Measurements from ENCODE around the gene AKAP8. TPM values are rescaled to one million over a fixed set of nuclear protein-coding genes. Genes with fewer than 3 reads are reported as not detected.

Gene AKAP8
- total RNA-seq, 1 experiment from 2014 or later, result 50.8 TPM

GRCh38 chr19:15422296-15423075 is 42.9 kb upstream of the AKAP8 start:
- Histone ChIP-seq H3K4me1 (ENCODE audit: control insufficient read depth, insufficient read depth, low read length) (peaks cover 5% of the 10 kb centered on the region), H3K27me3 (ENCODE audit: control insufficient read depth, insufficient read depth, low read length) (no peaks in the 10 kb centered on the region), H3K36me3 (ENCODE audit: control insufficient read depth, insufficient read depth, low read length) (peaks cover 12% of the 10 kb centered on the region; the same call in 1 of the 2 replicates), H3K4me3 (ENCODE audit: low read depth in 2 of 2, low read length in 2 of 2) (no peak overlapping the region), H3K27ac (ENCODE audit: low read length) (no peak overlapping the region), H3K9me3 (ENCODE audit: control insufficient read depth, insufficient read depth, low read depth, low read length) (no peaks in the 10 kb centered on the region)
- TF ChIP-seq POLR2AphosphoS5 (IDR thresholded peaks at IDR 0.05; ENCODE audit: low read depth, low read length) (no peak), SIN3A (IDR thresholded peaks at IDR 0.05; ENCODE audit: borderline replicate concordance, insufficient read depth, low read depth, low read length) (no peak), CTCF (IDR thresholded peaks at IDR 0.05) (no peak), REST (IDR thresholded peaks at IDR 0.05; ENCODE audit: insufficient read depth in 1 of 2, low read depth in 2 of 2, low read length in 1 of 2) (no peak), TCF7L2 (IDR thresholded peaks at IDR 0.05; ENCODE audit: low read depth, low read length) (no peak)
- in situ Hi-C loops (cut with HindIII; ENCODE audit: low pct_unique_long_range_greater_than_20kb, low sequenced_read_pairs), result no loop called here
- BruUV-seq (replicated peaks), result no TSS peak
- DNase-seq (ENCODE audit: low read depth, low spot score), result no peak
- intact Hi-C loops (cut with micrococcal nuclease; ENCODE audit: unreplicated experiment), result no loop called here
- CTCF ChIA-PET, result no interaction called here
- no peak for ATAC-seq
- POLR2A ChIA-PET, result no interaction called here

GRCh38 chr19:15421721-15422260 is 42.2 kb upstream of the AKAP8 start:
- intact Hi-C loops (cut with micrococcal nuclease; ENCODE audit: unreplicated experiment) (no loop called here), in situ Hi-C loops (cut with HindIII; ENCODE audit: low pct_unique_long_range_greater_than_20kb, low sequenced_read_pairs) (no loop called here)
- no peak for DNase-seq (ENCODE audit: low read depth, low spot score)
- TF ChIP-seq POLR2AphosphoS5 (IDR thresholded peaks at IDR 0.05; ENCODE audit: low read depth, low read length), result no peak
- no peak for TF ChIP-seq REST (IDR thresholded peaks at IDR 0.05; ENCODE audit: insufficient read depth in 1 of 2, low read depth in 2 of 2, low read length in 1 of 2)
- TF ChIP-seq SIN3A (IDR thresholded peaks at IDR 0.05; ENCODE audit: borderline replicate concordance, insufficient read depth, low read depth, low read length), result no peak
- no peak for TF ChIP-seq CTCF (IDR thresholded peaks at IDR 0.05)
- TF ChIP-seq TCF7L2 (IDR thresholded peaks at IDR 0.05; ENCODE audit: low read depth, low read length), result no peak
- POLR2A ChIA-PET, result no interaction called here
- Histone ChIP-seq H3K36me3 (ENCODE audit: control insufficient read depth, insufficient read depth, low read length) (peaks cover 12% of the 10 kb centered on the region; the same call in 1 of the 2 replicates), H3K9me3 (ENCODE audit: control insufficient read depth, insufficient read depth, low read depth, low read length) (no peaks in the 10 kb centered on the region), H3K27me3 (ENCODE audit: control insufficient read depth, insufficient read depth, low read length) (no peaks in the 10 kb centered on the region), H3K27ac (ENCODE audit: low read length) (no peak overlapping the region), H3K4me3 (ENCODE audit: low read depth in 2 of 2, low read length in 2 of 2) (no peak overlapping the region), H3K4me1 (ENCODE audit: control insufficient read depth, insufficient read depth, low read length) (peaks cover 10% of the 10 kb centered on the region)
- BruUV-seq (replicated peaks), result no TSS peak
- ATAC-seq, result no peak
- CTCF ChIA-PET, result no interaction called here
